HG02885 (cell line): ENCODE measurements around the gene IREB2.
"Not testable (repeated sequence)": the region's sequence is repeated elsewhere in the genome, so short reads cannot be mapped to it uniquely, and the experiment has no call there.

Source experiments
- ATAC-seq: cut with Tn5 transposase; IDR thresholded peaks from one replicate; pipeline ENCODE4 v1.9.1; 2021; ENCODE audit warnings: mild to moderate bottlenecking; ENCODE audit not compliant: unreplicated experiment, poor library complexity

Gene IREB2

GRCh38 chr15:78461171-78461888 lies 23.3 kb downstream of the IREB2 start:
- no peak for ATAC-seq

- ATAC-seq: no peak
These were observed 31.0 kb downstream of the IREB2 start for GRCh38 chr15:78469031-78469430.

- no peak for ATAC-seq
These were observed 39.3 kb downstream of the IREB2 start for GRCh38 chr15:78477295-78477694.

DNA sequence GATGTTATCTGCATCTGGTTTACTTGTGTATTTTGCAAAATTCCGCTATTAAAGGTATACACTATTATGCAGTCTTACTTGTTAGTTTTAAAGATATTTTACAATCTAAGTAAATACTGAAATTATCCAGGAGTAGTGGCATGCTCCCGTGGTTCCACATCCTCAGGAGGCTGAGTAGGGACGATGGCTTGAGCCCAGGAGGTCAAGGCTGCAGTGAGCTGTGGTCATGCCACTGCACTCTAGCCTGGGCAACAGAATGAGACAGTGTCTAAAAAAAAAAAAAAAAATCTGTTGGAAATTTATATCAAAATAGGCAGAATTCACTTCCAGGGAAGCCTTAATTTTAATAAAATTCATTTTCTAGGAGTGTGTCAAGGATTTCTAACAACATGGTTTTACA lies 41.6 kb downstream of the IREB2 start:
- ATAC-seq: no peak

- no peak for ATAC-seq
These were observed 43.9 kb downstream of the IREB2 start for GRCh38 chr15:78481917-78482316.

DNA sequence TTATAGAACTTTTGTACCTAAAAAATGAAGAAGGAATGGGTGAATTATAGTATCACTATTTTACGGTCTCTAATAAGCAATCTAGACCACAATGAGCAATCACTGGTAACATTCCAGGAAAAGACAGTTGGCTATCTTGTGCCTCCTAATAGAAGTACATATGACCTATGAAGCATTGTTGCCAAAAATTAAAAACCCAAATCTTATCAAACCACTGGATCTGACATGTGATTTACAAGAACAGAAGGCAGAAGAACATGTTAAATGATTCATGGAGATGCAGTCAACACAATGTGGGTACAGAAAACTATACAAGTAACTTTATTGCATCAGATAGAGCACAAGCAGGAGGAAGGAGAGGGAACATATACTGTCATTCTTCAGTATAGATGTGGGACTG lies 54.9 kb downstream of the IREB2 start:
- no peak for ATAC-seq

DNA sequence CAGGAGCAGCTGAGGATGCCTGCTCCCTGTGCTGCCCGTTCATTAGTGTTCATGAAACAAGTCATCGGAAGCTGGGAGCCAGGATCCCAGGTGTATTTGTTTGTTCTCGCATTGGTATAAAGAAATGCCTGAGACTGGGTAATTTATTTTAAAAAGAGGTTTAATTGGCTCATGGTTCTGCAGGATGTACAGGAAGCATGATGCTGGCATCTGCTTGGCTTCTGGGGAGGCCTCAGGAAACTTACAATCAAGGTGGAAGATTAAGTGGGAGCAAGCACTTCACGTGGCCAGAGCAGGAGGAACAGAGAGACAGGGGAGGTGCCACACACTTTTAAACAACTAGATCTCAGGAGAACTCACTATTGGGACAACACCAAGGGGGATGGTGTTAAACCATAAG lies 63.8 kb downstream of the IREB2 start:
- ATAC-seq: no peak

DNA sequence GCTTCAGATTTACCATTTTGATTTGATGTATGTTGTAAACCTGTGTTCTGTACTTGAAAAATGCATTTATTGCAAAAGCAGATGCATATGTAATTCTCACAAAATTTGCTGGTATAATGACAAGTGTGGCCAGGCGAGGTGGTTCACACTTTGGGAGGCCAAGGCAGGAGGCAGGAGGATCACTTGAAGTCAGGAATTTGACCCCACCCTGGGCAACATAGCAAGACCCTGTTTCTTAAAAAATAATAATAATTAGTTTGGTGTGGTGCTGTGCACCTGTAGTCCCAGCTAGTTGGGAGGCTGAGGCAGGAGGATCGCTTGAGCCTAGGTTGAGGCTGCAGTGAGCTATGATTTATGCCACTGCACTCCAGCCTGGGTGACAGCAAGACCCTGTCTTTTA lies 64.6 kb downstream of the IREB2 start:
- ATAC-seq: no peak

- peak; percentile 88 for ATAC-seq
These were observed 69.2 kb downstream of the IREB2 start, which contains the start of gene HYKK for GRCh38 chr15:78506971-78507830. Gene HYKK, plus strand, starts transcription at chr15:78507577. Its CDS starts 5,512 bp downstream, at chr15:78513089.

DNA sequence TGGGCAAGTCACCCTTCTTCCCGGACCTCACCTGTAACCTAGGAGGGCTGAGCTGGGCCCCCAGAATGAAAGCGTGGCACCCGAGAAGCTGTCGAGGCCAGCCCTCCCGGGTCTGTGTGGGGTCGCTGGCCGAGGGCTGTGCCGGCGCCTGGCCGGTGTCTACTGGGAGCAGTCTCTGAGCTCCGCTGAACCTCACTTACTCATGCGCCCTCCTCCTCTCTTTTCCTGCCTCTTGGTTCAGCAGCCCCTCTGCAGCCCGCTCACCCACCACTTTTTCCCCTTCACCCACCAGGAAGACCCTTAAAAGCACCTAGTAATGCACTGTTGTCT lies 69.8 kb downstream of the IREB2 start:
- peak; percentile 29 for ATAC-seq

DNA sequence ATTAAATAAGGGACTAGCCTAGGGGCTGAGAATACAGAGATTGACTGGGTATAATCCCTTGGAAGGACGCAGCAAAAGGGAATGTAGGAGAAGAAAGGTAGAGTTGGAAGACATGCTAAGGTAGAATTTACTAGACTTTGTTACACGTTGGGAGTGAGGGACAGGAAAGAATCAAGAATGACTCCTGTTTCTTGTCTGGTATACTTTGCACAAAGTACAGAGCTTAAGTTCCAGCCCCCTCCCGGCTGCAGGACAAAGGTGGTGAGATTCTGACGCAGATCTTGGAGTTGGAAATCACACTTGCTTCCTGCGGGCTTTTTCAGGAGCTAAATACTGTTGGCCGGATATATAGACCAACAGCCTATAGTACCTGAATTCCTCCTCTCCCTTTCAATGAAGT lies 70.3 kb downstream of the IREB2 start:
- ATAC-seq: no peak

- no peak for ATAC-seq
These were observed 71.8 kb downstream of the IREB2 start for GRCh38 chr15:78509726-78510312.

- not testable (repeated sequence) for ATAC-seq
These were observed 82.0 kb downstream of the IREB2 start for GRCh38 chr15:78520035-78520434.

- ATAC-seq: no peak
These were observed 86.2 kb downstream of the IREB2 start for GRCh38 chr15:78524230-78524629.

- ATAC-seq: no peak
These were observed 89.3 kb downstream of the IREB2 start for GRCh38 chr15:78527325-78527724.

DNA sequence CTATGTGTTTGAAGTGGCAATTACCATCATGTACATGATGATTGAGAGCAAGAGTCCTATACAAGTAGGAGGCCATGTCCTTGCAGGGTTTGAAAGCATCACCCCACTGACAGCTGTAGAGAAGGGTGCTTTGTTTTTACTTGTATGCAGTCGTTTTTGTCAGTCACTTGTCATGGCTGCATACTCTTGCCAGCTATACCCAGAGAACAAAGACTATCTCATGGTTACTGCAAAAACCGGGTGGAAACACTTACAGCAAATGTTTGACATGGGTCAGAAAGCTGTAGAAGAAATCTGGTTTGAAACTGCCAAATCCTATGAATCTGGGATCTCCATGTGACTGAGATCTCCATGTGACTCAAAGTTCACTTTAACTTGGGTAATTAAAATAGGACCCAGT lies 95.3 kb downstream of the IREB2 start:
- ATAC-seq: no peak

DNA sequence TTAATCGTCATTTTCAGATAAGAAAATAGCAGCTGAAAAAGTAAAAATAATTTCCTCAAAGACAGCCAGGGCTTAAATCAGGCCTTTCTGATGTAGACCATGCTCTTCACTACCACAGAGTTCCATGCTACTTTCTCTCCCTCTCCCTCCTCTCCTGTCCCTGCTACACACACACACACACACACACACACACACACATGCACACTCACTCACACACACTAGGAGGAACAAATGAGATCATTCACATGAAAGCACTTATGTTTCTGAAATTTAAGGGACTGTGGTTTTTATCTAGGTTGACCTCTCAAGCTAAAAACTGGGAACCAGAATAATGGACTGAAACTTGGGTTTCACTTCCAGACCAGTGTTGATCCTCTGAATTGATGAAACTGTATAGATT lies 98.1 kb downstream of the IREB2 start:
- no peak for ATAC-seq

- no peak for ATAC-seq
These were observed 99.4 kb downstream of the IREB2 start for GRCh38 chr15:78537266-78537905.

GRCh38 chr15:78538358-78538757 lies 100.3 kb downstream of the IREB2 start:
- no peak for ATAC-seq

DNA sequence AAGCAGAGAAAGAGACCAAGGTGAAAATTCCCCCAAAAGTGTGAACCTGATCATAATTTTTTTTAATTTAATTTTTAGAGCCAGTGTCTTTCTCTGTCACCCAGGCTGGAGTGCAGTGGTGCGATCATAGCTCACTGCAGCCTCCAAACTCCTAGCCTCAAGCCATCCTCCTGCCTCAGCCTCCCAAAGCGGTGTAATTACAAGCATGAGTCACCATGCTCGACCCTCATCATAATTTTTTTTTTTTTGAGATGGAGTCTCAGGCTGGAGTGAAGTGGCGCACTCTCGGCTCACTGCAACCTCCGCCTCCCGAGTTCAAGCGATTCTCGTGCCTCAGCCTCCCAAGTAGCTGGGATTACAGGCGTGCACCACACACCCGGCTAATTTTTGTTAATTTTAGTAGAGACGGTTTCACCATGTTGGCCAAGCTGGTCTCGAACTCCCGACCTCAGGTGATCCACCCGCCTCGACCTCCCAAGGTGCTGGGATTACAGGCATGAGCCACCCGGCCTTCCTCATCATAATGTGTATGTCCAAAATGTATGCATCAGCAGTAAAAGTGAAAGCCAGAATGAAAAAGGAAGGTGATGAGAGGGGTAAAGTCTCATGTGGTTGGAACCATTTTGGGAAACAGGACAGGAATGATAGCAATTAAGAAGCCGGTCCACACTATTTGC lies 101.6 kb downstream of the IREB2 start:
- not testable (repeated sequence) for ATAC-seq
